HepG2 (cell line): Measurements from ENCODE around the gene MPST. TPM values are rescaled to one million over a fixed set of nuclear protein-coding genes. Genes with fewer than 3 reads are reported as not detected.
A peak's percentile ranks its signal among the peaks of the same experiment; 100 is the strongest.

Experiments
- MIER3 ChIP-seq: IDR thresholded peaks from 2 replicates; pipeline ENCODE4 v1.6.1; 2016; ENCODE audit warnings: missing compliant biosample characterization, borderline replicate concordance
- polyA plus RNA-seq, 8 experiments: library from polyadenylated mRNA; depleted of rRNA in 3 of 8; stranded (reverse) in 7 of 8; unstranded in 1 of 8; fragments of >200 nt; fragmentation: Illumina TruSeq in 4 of 8; extraction: Trizol in 4 of 8; gene quantifications; 2 replicates each; pipeline versions ENCODE4 v1.2.1 to v1.2.3, GENCODE V29; 2011 to 2016; ENCODE audit warnings: low read depth in 4 of 8, missing spikeins in 1 of 8, mixed read lengths in 1 of 8; ENCODE audit not compliant: insufficient read depth in 1 of 8
- total RNA-seq, 5 experiments: library from RNA; depleted of rRNA; stranded (reverse); fragments of >200 nt; fragmentation: Illumina TruSeq; extraction: Trizol; gene quantifications; 2 replicates each; pipeline ENCODE4 v1.2.3, GENCODE V29; 2016; ENCODE audit warnings: low read depth in 1 of 5
- TF ChIP-seq, protein P1 (sequence below): sonication (generic); formaldehyde crosslinking; IDR thresholded peaks from 2 replicates; pipeline ENCODE4 v1.4.0; 2020; ENCODE audit warnings: missing genetic modification reagents
- TF ChIP-seq, protein P2 (sequence below): IDR thresholded peaks from 2 replicates; pipeline ENCODE4 v1.6.1; 2016; ENCODE audit warnings: low read depth, missing genetic modification reagents, missing compliant biosample characterization

The MPST gene
- total and polyA plus RNA-seq, 2 of the 13 experiments (the other 11 are each of a cell fraction or from before 2014, with no cell fraction given) = 133 to 141 TPM

DNA sequence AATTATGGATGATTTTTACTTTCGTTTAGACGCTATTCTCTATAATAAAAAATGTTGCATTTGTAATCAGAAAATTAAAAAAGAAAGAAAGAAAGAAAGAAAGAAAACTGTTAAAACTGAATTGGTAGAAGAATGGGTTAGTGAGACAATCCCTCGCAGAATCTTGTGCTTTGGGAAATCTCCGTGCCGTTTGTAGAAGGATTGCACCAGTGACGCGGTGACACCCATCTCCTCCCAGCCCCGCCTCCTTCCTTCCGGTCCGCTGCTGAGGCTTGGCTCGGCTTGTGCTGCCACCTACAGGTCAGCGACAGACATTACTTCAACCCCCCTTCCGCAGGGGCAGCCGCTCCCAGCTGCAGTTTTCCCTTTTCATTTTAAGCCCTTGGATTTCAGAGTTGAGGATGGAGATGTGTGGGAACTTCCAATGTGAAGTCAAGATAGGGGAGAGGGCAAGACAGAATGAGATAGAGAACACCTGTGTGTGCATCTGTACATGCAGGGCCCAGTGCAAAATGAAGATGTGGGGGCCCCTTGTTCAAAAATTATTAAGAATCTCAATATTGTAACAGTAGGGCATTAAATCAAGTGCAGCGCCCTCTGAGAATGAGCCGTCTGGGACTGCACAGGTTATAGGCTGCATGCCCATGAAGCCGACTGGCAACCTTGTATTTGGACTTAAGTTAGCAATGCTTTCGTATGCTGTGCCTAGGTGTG is 41.4 kb upstream of the MPST start (continued):
- 0 out of 2 replicates have a peak, but pooled peaks have one; percentile 48 for TF ChIP-seq MIER3 (CRISPR knock-in tag)
- TF ChIP-seq, protein P1, sequence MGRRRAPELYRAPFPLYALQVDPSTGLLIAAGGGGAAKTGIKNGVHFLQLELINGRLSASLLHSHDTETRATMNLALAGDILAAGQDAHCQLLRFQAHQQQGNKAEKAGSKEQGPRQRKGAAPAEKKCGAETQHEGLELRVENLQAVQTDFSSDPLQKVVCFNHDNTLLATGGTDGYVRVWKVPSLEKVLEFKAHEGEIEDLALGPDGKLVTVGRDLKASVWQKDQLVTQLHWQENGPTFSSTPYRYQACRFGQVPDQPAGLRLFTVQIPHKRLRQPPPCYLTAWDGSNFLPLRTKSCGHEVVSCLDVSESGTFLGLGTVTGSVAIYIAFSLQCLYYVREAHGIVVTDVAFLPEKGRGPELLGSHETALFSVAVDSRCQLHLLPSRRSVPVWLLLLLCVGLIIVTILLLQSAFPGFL (CRISPR knock-in tag) = no peak
- TF ChIP-seq, protein P2, sequence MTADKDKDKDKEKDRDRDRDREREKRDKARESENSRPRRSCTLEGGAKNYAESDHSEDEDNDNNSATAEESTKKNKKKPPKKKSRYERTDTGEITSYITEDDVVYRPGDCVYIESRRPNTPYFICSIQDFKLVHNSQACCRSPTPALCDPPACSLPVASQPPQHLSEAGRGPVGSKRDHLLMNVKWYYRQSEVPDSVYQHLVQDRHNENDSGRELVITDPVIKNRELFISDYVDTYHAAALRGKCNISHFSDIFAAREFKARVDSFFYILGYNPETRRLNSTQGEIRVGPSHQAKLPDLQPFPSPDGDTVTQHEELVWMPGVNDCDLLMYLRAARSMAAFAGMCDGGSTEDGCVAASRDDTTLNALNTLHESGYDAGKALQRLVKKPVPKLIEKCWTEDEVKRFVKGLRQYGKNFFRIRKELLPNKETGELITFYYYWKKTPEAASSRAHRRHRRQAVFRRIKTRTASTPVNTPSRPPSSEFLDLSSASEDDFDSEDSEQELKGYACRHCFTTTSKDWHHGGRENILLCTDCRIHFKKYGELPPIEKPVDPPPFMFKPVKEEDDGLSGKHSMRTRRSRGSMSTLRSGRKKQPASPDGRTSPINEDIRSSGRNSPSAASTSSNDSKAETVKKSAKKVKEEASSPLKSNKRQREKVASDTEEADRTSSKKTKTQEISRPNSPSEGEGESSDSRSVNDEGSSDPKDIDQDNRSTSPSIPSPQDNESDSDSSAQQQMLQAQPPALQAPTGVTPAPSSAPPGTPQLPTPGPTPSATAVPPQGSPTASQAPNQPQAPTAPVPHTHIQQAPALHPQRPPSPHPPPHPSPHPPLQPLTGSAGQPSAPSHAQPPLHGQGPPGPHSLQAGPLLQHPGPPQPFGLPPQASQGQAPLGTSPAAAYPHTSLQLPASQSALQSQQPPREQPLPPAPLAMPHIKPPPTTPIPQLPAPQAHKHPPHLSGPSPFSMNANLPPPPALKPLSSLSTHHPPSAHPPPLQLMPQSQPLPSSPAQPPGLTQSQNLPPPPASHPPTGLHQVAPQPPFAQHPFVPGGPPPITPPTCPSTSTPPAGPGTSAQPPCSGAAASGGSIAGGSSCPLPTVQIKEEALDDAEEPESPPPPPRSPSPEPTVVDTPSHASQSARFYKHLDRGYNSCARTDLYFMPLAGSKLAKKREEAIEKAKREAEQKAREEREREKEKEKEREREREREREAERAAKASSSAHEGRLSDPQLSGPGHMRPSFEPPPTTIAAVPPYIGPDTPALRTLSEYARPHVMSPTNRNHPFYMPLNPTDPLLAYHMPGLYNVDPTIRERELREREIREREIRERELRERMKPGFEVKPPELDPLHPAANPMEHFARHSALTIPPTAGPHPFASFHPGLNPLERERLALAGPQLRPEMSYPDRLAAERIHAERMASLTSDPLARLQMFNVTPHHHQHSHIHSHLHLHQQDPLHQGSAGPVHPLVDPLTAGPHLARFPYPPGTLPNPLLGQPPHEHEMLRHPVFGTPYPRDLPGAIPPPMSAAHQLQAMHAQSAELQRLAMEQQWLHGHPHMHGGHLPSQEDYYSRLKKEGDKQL (CRISPR knock-in tag) = no peak
